Right renal pelvis (tissue), 4 donors: ENCODE measurements around the gene IPO8. TPM values are rescaled to one million over a fixed set of nuclear protein-coding genes. Genes with fewer than 3 reads are reported as not detected.
A peak's percentile ranks its signal among the peaks of the same experiment; 100 is the strongest.
"Not testable (repeated sequence)": the region's sequence is repeated elsewhere in the genome, so short reads cannot be mapped to it uniquely, and the experiment has no call there.

ENCODE experiments used
- DNase-seq, 4 donors: peaks; one replicate each; pipeline ENCODE4 v3.0.0-alpha.2; 2013; ENCODE audit warnings: low read depth in 4 of 4, low spot score in 3 of 4, missing footprints in 1 of 4
- polyA plus RNA-seq, 4 donors: library from polyadenylated mRNA; unstranded; fragments of 120-200 nt; gene quantifications; one replicate each; pipeline ENCODE4 v1.2.1, GENCODE V29; 2013; ENCODE audit not compliant: insufficient read length in 4 of 4

The IPO8 gene
- polyA plus RNA-seq, 4 donors, result 49.8 to 63.1 (median 59.4) TPM

- no peak for DNase-seq
Measured at GRCh38 chr12:30613119-30613830, 82.4 kb downstream of the IPO8 start.

- DNase-seq, result no peak
Measured at GRCh38 chr12:30610718-30611117, 85.0 kb downstream of the IPO8 start.

- not testable (repeated sequence) for DNase-seq
Measured at GRCh38 chr12:30609819-30610218, 85.8 kb downstream of the IPO8 start.

- DNase-seq, result not testable (repeated sequence)
Measured at GRCh38 chr12:30604302-30604701, 91.4 kb downstream of the IPO8 start.

- DNase-seq, result no peak
Measured at GRCh38 chr12:30603129-30603528, 92.5 kb downstream of the IPO8 start.

GRCh38 chr12:30602678-30603077, 93.0 kb downstream of the IPO8 start:
- no peak for DNase-seq

GRCh38 chr12:30599608-30600007, 96.1 kb downstream of the IPO8 start:
- no peak for DNase-seq

GRCh38 chr12:30598889-30599288, 96.8 kb downstream of the IPO8 start:
- DNase-seq, result no peak

GRCh38 chr12:30595742-30596141, 99.9 kb downstream of the IPO8 start:
- no peak for DNase-seq

GRCh38 chr12:30594509-30594908, 101.2 kb downstream of the IPO8 start:
- no peak for DNase-seq

GRCh38 chr12:30588572-30588971, 107.1 kb downstream of the IPO8 start:
- DNase-seq, result not testable (repeated sequence)

GRCh38 chr12:30587782-30588181, 107.9 kb downstream of the IPO8 start:
- no peak for DNase-seq

GRCh38 chr12:30585877-30586276, 109.8 kb downstream of the IPO8 start:
- no peak for DNase-seq

GRCh38 chr12:30582943-30583342, 112.7 kb downstream of the IPO8 start:
- no peak for DNase-seq

GRCh38 chr12:30580344-30580743, 115.3 kb downstream of the IPO8 start:
- peak; percentile 15 to 45 (median 24) for DNase-seq

Other genes with a start within 250 kb of the IPO8 start
- gene CAPRIN2, start 59.1 kb upstream of the IPO8 start, polyA plus RNA-seq, result 10 to 100 TPM; 32.3 to 42.8 (median 36.5) TPM
- 1 to 10 TPM; 4.0 to 7.5 (median 5.3) TPM for gene TSPAN11, start 230.9 kb upstream of the IPO8 start, polyA plus RNA-seq